Activated T-cell treated with anti-CD3 and anti-CD28 coated beads for 48 hours (primary cell): ENCODE data around the gene MREG.
A peak's percentile ranks its signal among the peaks of the same experiment; 100 is the strongest.
"Not testable (repeated sequence)": the region's sequence is repeated elsewhere in the genome, so short reads cannot be mapped to it uniquely, and the experiment has no call there.

ENCODE experiments used
- DNase-seq: peaks from one replicate; pipeline ENCODE4 v3.0.0-alpha.2; 2020; ENCODE audit warnings: low read depth

MREG gene

GRCh38 chr2:215958257-215958656 is 55.1 kb downstream of the MREG start:
- no peak for DNase-seq

- DNase-seq: not testable (repeated sequence)
Observed at GRCh38 chr2:215957354-215958122, 55.8 kb downstream of the MREG start.

GRCh38 chr2:215952860-215953637 is 60.3 kb downstream of the MREG start:
- no peak for DNase-seq

- no peak for DNase-seq
Observed at GRCh38 chr2:215951558-215951957, 61.8 kb downstream of the MREG start.

- no peak for DNase-seq
Observed at GRCh38 chr2:215949991-215950404, 63.4 kb downstream of the MREG start.

- no peak for DNase-seq
Observed at GRCh38 chr2:215948051-215948450, 65.3 kb downstream of the MREG start.

GRCh38 chr2:215946586-215946985 is 66.8 kb downstream of the MREG start:
- DNase-seq: no peak

- no peak for DNase-seq
Observed at GRCh38 chr2:215942194-215942593, 71.2 kb downstream of the MREG start.

- DNase-seq: no peak
Observed at GRCh38 chr2:215941726-215942125, 71.6 kb downstream of the MREG start.

- DNase-seq: no peak
Observed at GRCh38 chr2:215940645-215941184, 72.6 kb downstream of the MREG start.

GRCh38 chr2:215937190-215937589 is 76.2 kb downstream of the MREG start:
- DNase-seq: no peak

- DNase-seq: no peak
Observed at GRCh38 chr2:215933151-215933550, 80.2 kb downstream of the MREG start.

- DNase-seq: peak; percentile 37
Observed at GRCh38 chr2:215931256-215931903, 82.0 kb downstream of the MREG start.

- DNase-seq: no peak
Observed at GRCh38 chr2:215930505-215931253, 82.7 kb downstream of the MREG start.

GRCh38 chr2:215929602-215930335 is 83.6 kb downstream of the MREG start:
- no peak for DNase-seq

- no peak for DNase-seq
Observed at GRCh38 chr2:215928086-215928485, 85.3 kb downstream of the MREG start.

- not testable (repeated sequence) for DNase-seq
Observed at GRCh38 chr2:215926992-215927391, 86.4 kb downstream of the MREG start.

- DNase-seq: no peak
Observed at GRCh38 chr2:215921895-215922294, 91.5 kb downstream of the MREG start.

GRCh38 chr2:215920244-215921100 is 92.9 kb downstream of the MREG start:
- DNase-seq: peak; percentile 42

GRCh38 chr2:215919624-215920243 is 93.6 kb downstream of the MREG start:
- no peak for DNase-seq
